ENCODE data around the gene TNFRSF18.

The TNFRSF18 gene

DNA sequence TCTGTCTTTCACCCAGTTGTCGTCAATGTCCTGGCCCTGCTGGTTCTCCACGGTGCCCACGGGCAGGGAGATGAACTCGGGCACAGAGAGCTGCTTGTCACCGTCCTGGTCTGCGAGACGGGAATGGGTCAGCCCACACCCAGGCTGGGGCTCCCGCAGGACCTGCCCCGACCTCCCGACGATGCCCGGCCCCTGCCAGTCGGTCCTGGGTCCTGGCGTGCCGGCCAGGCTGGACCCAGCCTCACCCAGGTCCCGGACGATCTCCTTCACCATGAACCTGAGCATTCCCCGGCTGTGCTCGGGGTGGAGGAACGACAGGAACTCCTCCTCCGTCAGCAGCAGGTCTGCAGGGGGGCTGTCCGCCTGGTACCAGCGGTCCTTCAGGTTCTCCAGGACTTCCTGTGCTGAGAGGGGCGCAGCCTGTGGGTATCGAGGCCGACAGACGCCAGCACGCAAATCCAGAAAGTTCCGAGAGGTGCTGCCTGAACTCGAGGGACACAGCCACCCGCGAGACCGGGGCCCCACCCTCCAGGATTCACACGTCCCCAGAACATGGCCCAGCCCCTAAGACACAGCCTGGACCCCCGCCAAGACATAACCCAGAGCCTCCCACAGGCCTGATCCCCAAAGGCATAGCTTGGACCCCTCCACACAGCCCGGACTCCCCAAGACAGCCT, 12.3 kb upstream of the TNFRSF18 start:
- TF ChIP-seq EZH2phosphoT487 (IDR thresholded peaks at IDR 0.05; ENCODE audit: low read length) = no peak
- TF ChIP-seq, protein P1, sequence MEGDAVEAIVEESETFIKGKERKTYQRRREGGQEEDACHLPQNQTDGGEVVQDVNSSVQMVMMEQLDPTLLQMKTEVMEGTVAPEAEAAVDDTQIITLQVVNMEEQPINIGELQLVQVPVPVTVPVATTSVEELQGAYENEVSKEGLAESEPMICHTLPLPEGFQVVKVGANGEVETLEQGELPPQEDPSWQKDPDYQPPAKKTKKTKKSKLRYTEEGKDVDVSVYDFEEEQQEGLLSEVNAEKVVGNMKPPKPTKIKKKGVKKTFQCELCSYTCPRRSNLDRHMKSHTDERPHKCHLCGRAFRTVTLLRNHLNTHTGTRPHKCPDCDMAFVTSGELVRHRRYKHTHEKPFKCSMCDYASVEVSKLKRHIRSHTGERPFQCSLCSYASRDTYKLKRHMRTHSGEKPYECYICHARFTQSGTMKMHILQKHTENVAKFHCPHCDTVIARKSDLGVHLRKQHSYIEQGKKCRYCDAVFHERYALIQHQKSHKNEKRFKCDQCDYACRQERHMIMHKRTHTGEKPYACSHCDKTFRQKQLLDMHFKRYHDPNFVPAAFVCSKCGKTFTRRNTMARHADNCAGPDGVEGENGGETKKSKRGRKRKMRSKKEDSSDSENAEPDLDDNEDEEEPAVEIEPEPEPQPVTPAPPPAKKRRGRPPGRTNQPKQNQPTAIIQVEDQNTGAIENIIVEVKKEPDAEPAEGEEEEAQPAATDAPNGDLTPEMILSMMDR (IDR thresholded peaks at IDR 0.05; ENCODE audit: low read length) = no peak
- TF ChIP-seq EZH2 (optimal IDR thresholded peaks at IDR 0.05; ENCODE audit: low read depth, low read length) = no peak

DNA sequence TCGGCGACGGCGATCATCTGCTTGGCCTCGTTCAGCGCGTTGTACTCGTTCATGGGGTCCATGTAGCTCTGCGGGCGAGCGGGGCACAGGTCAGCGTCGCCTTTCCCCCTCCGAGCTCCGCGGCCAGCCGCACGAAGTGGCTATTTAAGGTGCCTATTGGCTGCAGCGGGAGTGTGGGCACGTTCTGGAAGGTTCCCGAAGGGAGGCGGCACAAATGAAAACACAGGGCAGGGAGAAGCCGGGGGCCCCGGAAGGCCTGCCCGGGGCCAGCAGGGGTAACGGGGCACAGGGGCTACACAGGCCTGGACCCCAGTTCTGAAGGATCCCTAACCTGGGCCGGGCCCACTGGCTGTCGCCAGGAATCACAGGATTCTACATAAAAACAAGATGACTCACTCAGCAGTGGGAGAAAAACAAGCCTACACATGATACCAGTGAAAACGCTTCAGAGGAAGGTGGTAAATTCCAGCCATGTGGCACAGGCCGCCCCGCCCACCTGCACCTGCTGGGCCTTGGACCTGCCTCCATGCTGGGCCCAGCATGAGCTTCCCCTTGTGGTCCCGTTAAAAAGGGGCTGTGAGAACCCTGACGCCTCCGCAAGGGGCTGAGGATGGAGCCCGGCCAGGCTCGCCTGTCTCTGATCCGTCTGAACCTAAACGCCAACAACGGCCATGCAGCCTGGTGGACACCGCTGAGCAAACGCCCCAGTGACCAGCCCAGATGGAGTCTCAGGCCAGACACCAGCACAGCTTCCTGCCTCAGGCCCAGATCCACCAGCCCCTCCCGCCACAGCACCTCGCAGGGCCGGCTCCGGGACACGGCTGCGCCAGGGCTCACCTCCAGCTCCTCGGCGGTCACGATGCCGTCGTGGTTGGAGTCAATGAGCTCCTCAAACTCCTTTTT, 11.5 kb upstream of the TNFRSF18 start:
- no peaks in the 10 kb centered on the region for H3K79me2 ChIP-seq (ENCODE audit: low read length)
- H2AFZ ChIP-seq (ENCODE audit: low read length) = no peak overlapping the region
- no peak overlapping the region for H3K4me2 ChIP-seq (ENCODE audit: low read depth, low read length)
- no peaks in the 10 kb centered on the region for H3K4me1 ChIP-seq (ENCODE audit: low read length)
- H3K27ac ChIP-seq (ENCODE audit: low read length) = no peak overlapping the region
- peaks cover 3% of the 10 kb centered on the region; the same call in 1 of the 2 replicates for H3K27me3 ChIP-seq (replicated peaks; ENCODE audit: insufficient read depth, low read length)
- no peak overlapping the region for H3K4me3 ChIP-seq (ENCODE audit: low read length)
- H3K36me3 ChIP-seq (replicated peaks; ENCODE audit: insufficient read depth, low read length) = peaks cover 2% of the 10 kb centered on the region; the same call in 1 of the 2 replicates
- no peak for DNase-seq
- no peaks in the 10 kb centered on the region for H3K9me3 ChIP-seq (replicated peaks; ENCODE audit: insufficient read depth, low read length)
- TF ChIP-seq EZH2 (optimal IDR thresholded peaks at IDR 0.05; ENCODE audit: low read depth, low read length) (no peak), EZH2phosphoT487 (IDR thresholded peaks at IDR 0.05; ENCODE audit: low read length) (no peak)
- TF ChIP-seq, protein P1 (IDR thresholded peaks at IDR 0.05; ENCODE audit: low read length) = no peak
- no peaks in the 10 kb centered on the region for H3K9me2 ChIP-seq (replicated peaks; ENCODE audit: insufficient read depth, low read length)
- 0 out of 2 replicates have a peak, but pooled peaks cover 2% of the 10 kb centered on the region for H3F3A ChIP-seq (ENCODE audit: insufficient read depth, low read length)
- H3K9ac ChIP-seq (ENCODE audit: low read length) = no peak overlapping the region
- H4K20me1 ChIP-seq (ENCODE audit: insufficient read depth, low read length) = no peaks in the 10 kb centered on the region

More for the DNA sequence above, 12.3 kb upstream of the TNFRSF18 start:
- Histone ChIP-seq H4K20me1 (ENCODE audit: insufficient read depth, low read length) (no peaks in the 10 kb centered on the region), H3F3A (ENCODE audit: insufficient read depth, low read length) (0 out of 2 replicates have a peak, but pooled peaks cover 2% of the 10 kb centered on the region), H2AFZ (ENCODE audit: low read length) (no peak overlapping the region), H3K79me2 (ENCODE audit: low read length) (no peaks in the 10 kb centered on the region), H3K9me2 (replicated peaks; ENCODE audit: insufficient read depth, low read length) (no peaks in the 10 kb centered on the region), H3K4me2 (ENCODE audit: low read depth, low read length) (no peak overlapping the region), H3K36me3 (replicated peaks; ENCODE audit: insufficient read depth, low read length) (peaks cover 7% of the 10 kb centered on the region), H3K9me3 (replicated peaks; ENCODE audit: insufficient read depth, low read length) (no peaks in the 10 kb centered on the region), H3K4me1 (ENCODE audit: low read length) (no peaks in the 10 kb centered on the region), H3K9ac (ENCODE audit: low read length) (no peak overlapping the region), H3K27me3 (replicated peaks; ENCODE audit: insufficient read depth, low read length) (no peaks in the 10 kb centered on the region; the same call in 1 of the 2 replicates), H3K4me3 (ENCODE audit: low read length) (no peak overlapping the region), H3K27ac (ENCODE audit: low read length) (no peak overlapping the region)
- DNase-seq = no peak

DNA sequence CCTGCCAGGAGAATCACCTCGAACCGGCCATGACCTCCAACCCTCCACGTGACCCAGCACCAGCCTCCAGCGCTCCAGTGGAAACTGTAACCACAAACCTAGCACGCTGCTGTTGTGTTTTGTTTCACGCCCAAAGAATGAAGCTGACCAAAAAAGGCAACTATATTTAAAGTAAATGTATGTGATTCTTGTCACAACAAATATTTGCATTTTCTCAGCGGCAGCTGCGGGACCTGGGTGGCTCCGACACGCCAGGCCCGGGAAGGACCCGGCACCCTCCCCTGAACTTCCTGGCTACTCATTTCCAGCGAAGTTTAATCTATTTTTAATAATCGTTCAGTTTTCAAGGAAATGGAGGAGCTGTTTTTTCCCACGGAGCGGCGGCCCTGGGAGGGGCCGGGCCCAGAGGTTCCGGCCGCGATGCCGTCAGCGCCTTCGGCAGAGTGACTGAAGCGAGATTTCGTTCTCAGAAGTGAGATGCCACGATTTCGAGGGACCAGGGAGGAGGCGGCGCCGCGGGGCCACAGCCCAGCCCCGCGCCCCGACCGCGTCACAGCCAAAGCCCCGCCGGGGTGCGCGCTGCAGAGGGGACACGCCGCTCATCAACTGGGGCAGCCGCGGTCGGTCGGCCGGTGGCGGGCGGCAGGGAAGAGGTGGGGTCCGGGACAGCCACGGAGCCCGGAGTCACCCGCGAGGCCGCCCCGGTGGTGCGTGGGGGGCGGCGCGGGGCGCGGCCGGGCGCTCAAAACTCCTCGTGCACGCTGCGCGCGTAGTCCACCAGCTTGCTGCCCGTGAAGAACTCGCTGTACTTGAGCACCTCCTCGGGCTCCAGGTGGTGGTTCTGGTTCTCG, 10.6 kb upstream of the TNFRSF18 start:
- no peaks in the 10 kb centered on the region for H3K79me2 ChIP-seq (ENCODE audit: low read length)
- H2AFZ ChIP-seq (ENCODE audit: low read length) = no peak overlapping the region
- no peak for DNase-seq
- peaks cover 6% of the 10 kb centered on the region for H3K27me3 ChIP-seq (replicated peaks; ENCODE audit: insufficient read depth, low read length)
- no peak overlapping the region for H3K4me3 ChIP-seq (ENCODE audit: low read length)
- 0 out of 2 replicates have a peak, but pooled peaks cover 2% of the 10 kb centered on the region for H3F3A ChIP-seq (ENCODE audit: insufficient read depth, low read length)
- H3K36me3 ChIP-seq (replicated peaks; ENCODE audit: insufficient read depth, low read length) = no peaks in the 10 kb centered on the region
- no peak overlapping the region for H3K9ac ChIP-seq (ENCODE audit: low read length)
- no peaks in the 10 kb centered on the region for H4K20me1 ChIP-seq (ENCODE audit: insufficient read depth, low read length)
- no peaks in the 10 kb centered on the region for H3K4me1 ChIP-seq (ENCODE audit: low read length)
- no peaks in the 10 kb centered on the region for H3K9me2 ChIP-seq (replicated peaks; ENCODE audit: insufficient read depth, low read length)
- H3K27ac ChIP-seq (ENCODE audit: low read length) = no peak overlapping the region
- H3K4me2 ChIP-seq (ENCODE audit: low read depth, low read length) = no peak overlapping the region
- no peaks in the 10 kb centered on the region for H3K9me3 ChIP-seq (replicated peaks; ENCODE audit: insufficient read depth, low read length)
- TF ChIP-seq EZH2 (optimal IDR thresholded peaks at IDR 0.05; ENCODE audit: low read depth, low read length) = no peak
- TF ChIP-seq, protein P1 (IDR thresholded peaks at IDR 0.05; ENCODE audit: low read length) = no peak
